Stimulated activated CD4-positive, alpha-beta T cell treated with anti-CD3 and anti-CD28 coated beads, Interleukin-1b, Interleukin-23, amount 100 ng/mL, for 24 hours (primary cell): ENCODE measurements around the gene LRRFIP1.

Experiments
- DNase-seq, 4 experiments: peaks; one replicate each; pipeline ENCODE4 v3.0.0-alpha.2; 2020; ENCODE audit warnings: low read depth in 4 of 4, low spot score in 1 of 4

LRRFIP1 gene

GRCh38 chr2:237701033-237701858, 73.9 kb downstream of the LRRFIP1 start:
- DNase-seq = no peak

- no peak for DNase-seq
Observed at GRCh38 chr2:237701859-237702390, 74.5 kb downstream of the LRRFIP1 start.

GRCh38 chr2:237702441-237703391, 75.3 kb downstream of the LRRFIP1 start:
- no peak for DNase-seq

GRCh38 chr2:237704501-237705434, 77.4 kb downstream of the LRRFIP1 start:
- DNase-seq = no peak

GRCh38 chr2:237706257-237706656, 78.9 kb downstream of the LRRFIP1 start:
- no peak for DNase-seq

GRCh38 chr2:237708065-237708398, 80.6 kb downstream of the LRRFIP1 start:
- no peak for DNase-seq

- no peak for DNase-seq
Observed at GRCh38 chr2:237708491-237708890, 81.1 kb downstream of the LRRFIP1 start.

GRCh38 chr2:237708961-237709360, 81.6 kb downstream of the LRRFIP1 start:
- DNase-seq = no peak

- DNase-seq = no peak
Observed at GRCh38 chr2:237711458-237712150, 84.2 kb downstream of the LRRFIP1 start.

- no peak for DNase-seq
Observed at GRCh38 chr2:237712477-237713377, 85.3 kb downstream of the LRRFIP1 start.

GRCh38 chr2:237714690-237715458, 87.5 kb downstream of the LRRFIP1 start:
- no peak for DNase-seq

- DNase-seq = no peak
Observed at GRCh38 chr2:237715459-237715947, 88.1 kb downstream of the LRRFIP1 start.

GRCh38 chr2:237716011-237716410, 88.6 kb downstream of the LRRFIP1 start:
- no peak for DNase-seq

- DNase-seq = no peak
Observed at GRCh38 chr2:237717366-237718276, 90.2 kb downstream of the LRRFIP1 start.

- DNase-seq = no peak
Observed at GRCh38 chr2:237718277-237718634, 90.9 kb downstream of the LRRFIP1 start.

- no peak for DNase-seq
Observed at GRCh38 chr2:237720444-237720843, 93.1 kb downstream of the LRRFIP1 start.

GRCh38 chr2:237720957-237721356, 93.6 kb downstream of the LRRFIP1 start:
- no peak for DNase-seq
